ENCODE data around the gene ADAM22.

ADAM22 gene

GRCh38 chr7:88057655-88058054 lies 123.6 kb downstream of the ADAM22 start:
- no peaks in the 10 kb centered on the region for H3K36me3 ChIP-seq (ENCODE audit: insufficient read depth, low read length)
- no peak for DNase-seq (ENCODE audit: low read depth, low spot score)
- no peak for TF ChIP-seq FOXP2 (optimal IDR thresholded peaks at IDR 0.05; ENCODE audit: control extremely low read depth, extremely low read length, insufficient read depth)

GRCh38 chr7:88062238-88062637 lies 128.2 kb downstream of the ADAM22 start:
- Histone ChIP-seq H3K36me3 (ENCODE audit: insufficient read depth, low read length) (no peaks in the 10 kb centered on the region), H3K9ac (ENCODE audit: insufficient read length) (no peak overlapping the region), H3K4me3 (no peak overlapping the region), H3K9me3 (ENCODE audit: low read depth, low read length) (no peaks in the 10 kb centered on the region), H3K27ac (no peak overlapping the region)
- TF ChIP-seq POLR2AphosphoS5 (IDR thresholded peaks at IDR 0.05; ENCODE audit: borderline replicate concordance, low read depth, low read length) (no peak), EZH2 (IDR thresholded peaks at IDR 0.05) (no peak), FOXP2 (optimal IDR thresholded peaks at IDR 0.05; ENCODE audit: control extremely low read depth, extremely low read length, insufficient read depth) (no peak)
- DNase-seq (ENCODE audit: low read depth, low spot score) = no peak

More at GRCh38 chr7:88057655-88058054, 123.6 kb downstream of the ADAM22 start:
- Histone ChIP-seq H3K27ac (no peak overlapping the region), H3K9me3 (ENCODE audit: low read depth, low read length) (no peaks in the 10 kb centered on the region), H3K4me3 (no peak overlapping the region), H3K9ac (ENCODE audit: insufficient read length) (no peak overlapping the region)

- Histone ChIP-seq H3K4me3 (no peak overlapping the region), H3K36me3 (ENCODE audit: insufficient read depth, low read length) (no peaks in the 10 kb centered on the region), H3K9ac (ENCODE audit: insufficient read length) (no peak overlapping the region), H3K9me3 (ENCODE audit: low read depth, low read length) (no peaks in the 10 kb centered on the region), H3K27ac (no peak overlapping the region)
- DNase-seq (ENCODE audit: low read depth, low spot score) = no peak
- no peak for TF ChIP-seq POLR2AphosphoS5 (IDR thresholded peaks at IDR 0.05; ENCODE audit: borderline replicate concordance, low read depth, low read length)
- TF ChIP-seq FOXP2 (optimal IDR thresholded peaks at IDR 0.05; ENCODE audit: control extremely low read depth, extremely low read length, insufficient read depth) = no peak
- TF ChIP-seq EZH2 (IDR thresholded peaks at IDR 0.05) = no peak
Observed at GRCh38 chr7:88069093-88069492, 135.0 kb downstream of the ADAM22 start.

- no peak overlapping the region for H3K9ac ChIP-seq (ENCODE audit: insufficient read length)
- no peaks in the 10 kb centered on the region for H3K36me3 ChIP-seq (ENCODE audit: insufficient read depth, low read length)
- no peaks in the 10 kb centered on the region for H3K9me3 ChIP-seq (ENCODE audit: low read depth, low read length)
- no peak for TF ChIP-seq FOXP2 (optimal IDR thresholded peaks at IDR 0.05; ENCODE audit: control extremely low read depth, extremely low read length, insufficient read depth)
- no peak for TF ChIP-seq POLR2AphosphoS5 (IDR thresholded peaks at IDR 0.05; ENCODE audit: borderline replicate concordance, low read depth, low read length)
- TF ChIP-seq EZH2 (IDR thresholded peaks at IDR 0.05) = no peak
- no peak overlapping the region for H3K27ac ChIP-seq
- no peak overlapping the region for H3K4me3 ChIP-seq
- DNase-seq (ENCODE audit: low read depth, low spot score) = no peak
Observed at GRCh38 chr7:88071994-88072714, 138.1 kb downstream of the ADAM22 start.

GRCh38 chr7:88072715-88073055 lies 138.6 kb downstream of the ADAM22 start:
- Histone ChIP-seq H3K9me3 (ENCODE audit: low read depth, low read length) (no peaks in the 10 kb centered on the region), H3K4me3 (no peak overlapping the region), H3K27ac (no peak overlapping the region), H3K36me3 (ENCODE audit: insufficient read depth, low read length) (no peaks in the 10 kb centered on the region), H3K9ac (ENCODE audit: insufficient read length) (no peak overlapping the region)
- TF ChIP-seq FOXP2 (optimal IDR thresholded peaks at IDR 0.05; ENCODE audit: control extremely low read depth, extremely low read length, insufficient read depth) = no peak
- no peak for TF ChIP-seq EZH2 (IDR thresholded peaks at IDR 0.05)
- TF ChIP-seq POLR2AphosphoS5 (IDR thresholded peaks at IDR 0.05; ENCODE audit: borderline replicate concordance, low read depth, low read length) = no peak
- no peak for DNase-seq (ENCODE audit: low read depth, low spot score)

GRCh38 chr7:88073626-88074025 lies 139.6 kb downstream of the ADAM22 start:
- Histone ChIP-seq H3K9me3 (ENCODE audit: low read depth, low read length) (no peaks in the 10 kb centered on the region), H3K36me3 (ENCODE audit: insufficient read depth, low read length) (no peaks in the 10 kb centered on the region), H3K9ac (ENCODE audit: insufficient read length) (no peak overlapping the region), H3K4me3 (no peak overlapping the region), H3K27ac (no peak overlapping the region)
- no peak for DNase-seq (ENCODE audit: low read depth, low spot score)
- TF ChIP-seq EZH2 (IDR thresholded peaks at IDR 0.05) (no peak), POLR2AphosphoS5 (IDR thresholded peaks at IDR 0.05; ENCODE audit: borderline replicate concordance, low read depth, low read length) (no peak), FOXP2 (optimal IDR thresholded peaks at IDR 0.05; ENCODE audit: control extremely low read depth, extremely low read length, insufficient read depth) (no peak)

- H3K9ac ChIP-seq (ENCODE audit: insufficient read length) = no peak overlapping the region
- no peak overlapping the region for H3K27ac ChIP-seq
- no peaks in the 10 kb centered on the region for H3K9me3 ChIP-seq (ENCODE audit: low read depth, low read length)
- H3K36me3 ChIP-seq (ENCODE audit: insufficient read depth, low read length) = no peaks in the 10 kb centered on the region
- no peak overlapping the region for H3K4me3 ChIP-seq
- no peak for TF ChIP-seq FOXP2 (optimal IDR thresholded peaks at IDR 0.05; ENCODE audit: control extremely low read depth, extremely low read length, insufficient read depth)
- TF ChIP-seq POLR2AphosphoS5 (IDR thresholded peaks at IDR 0.05; ENCODE audit: borderline replicate concordance, low read depth, low read length) = no peak
- no peak for TF ChIP-seq EZH2 (IDR thresholded peaks at IDR 0.05)
- no peak for DNase-seq (ENCODE audit: low read depth, low spot score)
Observed at GRCh38 chr7:88075216-88075615, 141.2 kb downstream of the ADAM22 start.

GRCh38 chr7:88083883-88084282 lies 149.8 kb downstream of the ADAM22 start:
- Histone ChIP-seq H3K4me3 (no peak overlapping the region), H3K9ac (ENCODE audit: insufficient read length) (no peak overlapping the region), H3K27ac (no peak overlapping the region), H3K9me3 (ENCODE audit: low read depth, low read length) (no peaks in the 10 kb centered on the region), H3K36me3 (ENCODE audit: insufficient read depth, low read length) (no peaks in the 10 kb centered on the region)
- no peak for DNase-seq (ENCODE audit: low read depth, low spot score)
- TF ChIP-seq POLR2AphosphoS5 (IDR thresholded peaks at IDR 0.05; ENCODE audit: borderline replicate concordance, low read depth, low read length) = no peak

GRCh38 chr7:88089561-88089960 lies 155.5 kb downstream of the ADAM22 start:
- Histone ChIP-seq H3K27ac (no peak overlapping the region), H3K9me3 (ENCODE audit: low read depth, low read length) (no peaks in the 10 kb centered on the region), H3K9ac (ENCODE audit: insufficient read length) (no peak overlapping the region), H3K4me3 (no peak overlapping the region), H3K36me3 (ENCODE audit: insufficient read depth, low read length) (no peaks in the 10 kb centered on the region)
- DNase-seq (ENCODE audit: low read depth, low spot score) = no peak
- TF ChIP-seq FOXP2 (optimal IDR thresholded peaks at IDR 0.05; ENCODE audit: control extremely low read depth, extremely low read length, insufficient read depth) = no peak
- no peak for TF ChIP-seq EZH2 (IDR thresholded peaks at IDR 0.05)
- no peak for TF ChIP-seq POLR2AphosphoS5 (IDR thresholded peaks at IDR 0.05; ENCODE audit: borderline replicate concordance, low read depth, low read length)
